Germinal center (tissue), 1 donor: ENCODE results near the gene COL10A1.

Experiments
- DNase-seq: peaks from one replicate; pipeline ENCODE4 v3.0.0; 2012; ENCODE audit warnings: mixed read lengths, low spot score

COL10A1 gene

DNA sequence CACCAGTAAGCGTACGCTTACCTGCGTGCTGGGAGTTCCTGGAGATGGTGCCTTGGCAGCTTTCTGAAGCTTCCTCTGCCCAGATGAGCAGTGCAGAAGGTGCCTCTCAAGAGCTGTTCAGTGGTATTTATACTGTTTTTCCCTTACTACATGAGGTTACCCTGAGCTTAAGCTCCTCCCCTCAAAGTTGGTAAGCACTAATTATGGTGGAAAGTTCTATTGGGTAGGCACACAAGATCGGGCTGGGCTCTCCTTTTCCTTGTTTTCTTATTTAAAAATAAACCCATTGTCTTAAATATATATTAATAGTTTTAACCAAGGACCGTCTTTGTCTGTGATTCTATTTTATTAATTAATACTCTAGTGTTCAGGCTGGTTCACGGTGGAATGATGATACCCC, at the start of gene COL10A1:
Gene COL10A1, minus strand, starts transcription at position 101 of the 400 bp plus-strand sequence. CDS start 640 bp downstream, outside the sequence.
- DNase-seq = no peak

DNA sequence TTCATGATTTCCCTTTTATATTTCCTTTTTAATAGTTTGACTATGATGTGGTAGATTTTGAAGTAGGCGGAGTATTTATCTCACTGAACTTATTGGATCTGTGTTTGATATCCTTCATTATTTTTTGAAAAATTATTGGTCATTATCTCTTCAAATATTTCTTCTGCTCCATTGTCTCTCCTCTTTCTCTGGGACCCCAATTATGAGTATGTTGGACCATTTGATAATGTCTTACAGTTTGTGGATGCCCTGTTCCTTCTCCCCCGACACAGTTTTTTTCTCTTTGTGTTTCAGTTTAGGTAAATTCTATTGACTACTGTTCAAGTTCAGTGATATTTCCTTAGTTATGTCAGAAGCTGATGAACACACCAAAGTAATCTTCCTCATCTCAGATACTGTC, 49.4 kb upstream of the COL10A1 start:
- DNase-seq = no peak

DNA sequence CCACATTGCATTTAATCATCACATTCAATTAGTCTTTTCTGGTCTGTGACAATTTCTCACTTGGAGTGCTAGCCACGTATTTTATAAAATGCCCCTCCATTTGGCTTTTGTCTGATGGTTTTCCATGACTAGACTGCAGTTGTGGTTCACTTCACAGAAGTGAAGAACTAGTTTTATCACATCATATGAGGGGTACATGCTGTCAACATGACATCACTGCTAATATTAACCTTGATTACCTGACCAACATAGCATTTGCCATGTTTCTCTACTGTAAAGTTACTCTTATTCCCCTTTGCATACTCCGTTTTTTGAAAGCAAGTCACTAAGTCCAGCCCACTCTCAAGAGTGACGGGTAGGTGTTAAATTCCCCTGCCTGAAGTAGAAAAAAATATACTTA, 48.0 kb upstream of the COL10A1 start:
- DNase-seq = no peak

DNA sequence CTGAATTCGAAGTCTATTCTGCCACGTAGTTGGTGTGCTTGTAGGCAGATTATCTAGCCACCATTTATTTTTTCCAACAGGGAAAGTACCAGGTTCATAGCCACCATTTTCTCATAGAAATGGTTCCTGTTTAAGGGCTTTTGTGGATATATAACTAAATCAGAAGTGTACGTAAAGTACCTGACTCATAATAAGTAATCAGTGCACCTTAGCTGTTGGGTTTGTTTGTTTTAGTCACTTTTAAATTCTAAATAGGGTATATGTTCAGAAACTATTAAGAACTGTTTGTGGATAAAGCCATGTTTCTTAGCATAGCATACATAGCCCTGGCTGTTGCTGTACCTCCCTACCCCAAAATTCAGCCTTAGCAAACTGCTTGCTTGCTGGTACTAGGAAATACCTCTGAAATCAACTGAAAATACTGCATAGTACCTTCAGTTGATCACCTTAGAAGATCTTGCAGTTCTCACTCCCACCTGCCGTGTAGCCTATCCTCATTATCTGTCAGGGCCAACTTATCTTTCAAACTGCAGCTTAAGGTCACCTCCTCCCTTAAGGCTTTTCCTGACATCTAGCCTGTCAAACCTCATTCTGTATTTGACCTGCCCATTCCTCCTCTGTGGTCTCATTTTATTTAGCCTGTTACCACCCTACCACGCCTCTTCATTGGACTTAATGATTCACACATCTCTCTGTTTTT, 44.6 kb upstream of the COL10A1 start:
- no peak for DNase-seq

DNA sequence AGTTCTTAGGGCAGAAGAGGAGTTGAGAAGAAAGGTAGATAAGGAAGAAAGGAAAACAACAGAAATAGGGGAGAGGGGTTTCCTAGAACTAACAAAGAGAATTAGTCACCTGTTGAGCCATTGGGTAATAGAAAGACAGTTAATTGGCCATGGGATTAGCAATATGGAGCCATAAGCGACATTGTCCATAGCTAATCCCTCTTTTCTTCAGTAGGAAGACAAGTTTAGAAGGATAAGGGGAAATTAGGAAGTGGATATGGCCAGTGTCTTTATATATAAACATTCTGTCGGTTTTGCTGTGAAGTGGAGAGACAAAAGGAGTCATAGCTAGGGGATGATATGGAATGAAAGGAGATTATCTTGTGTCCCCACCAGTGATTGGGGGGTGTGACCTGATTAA, 43.9 kb upstream of the COL10A1 start:
- DNase-seq = no peak

DNA sequence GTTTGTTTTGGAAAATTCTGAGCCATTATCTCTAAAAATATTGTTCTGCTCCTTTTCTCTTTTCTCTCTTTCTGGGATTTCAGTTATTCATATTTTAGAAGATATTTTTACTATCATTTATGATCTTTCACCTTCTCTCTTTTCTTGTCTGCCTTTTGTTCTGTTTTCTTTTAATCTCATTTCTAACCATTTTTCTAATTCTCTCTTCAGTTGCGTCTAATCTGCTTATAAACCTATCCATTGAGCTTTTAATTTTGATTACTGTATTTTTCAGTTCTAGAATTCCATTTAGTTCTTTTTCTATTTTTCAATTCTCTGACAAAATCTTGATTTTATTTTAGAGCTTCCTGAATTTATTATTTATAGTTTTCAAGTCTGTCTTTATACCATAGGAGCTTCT, 42.2 kb upstream of the COL10A1 start:
- no peak for DNase-seq

DNA sequence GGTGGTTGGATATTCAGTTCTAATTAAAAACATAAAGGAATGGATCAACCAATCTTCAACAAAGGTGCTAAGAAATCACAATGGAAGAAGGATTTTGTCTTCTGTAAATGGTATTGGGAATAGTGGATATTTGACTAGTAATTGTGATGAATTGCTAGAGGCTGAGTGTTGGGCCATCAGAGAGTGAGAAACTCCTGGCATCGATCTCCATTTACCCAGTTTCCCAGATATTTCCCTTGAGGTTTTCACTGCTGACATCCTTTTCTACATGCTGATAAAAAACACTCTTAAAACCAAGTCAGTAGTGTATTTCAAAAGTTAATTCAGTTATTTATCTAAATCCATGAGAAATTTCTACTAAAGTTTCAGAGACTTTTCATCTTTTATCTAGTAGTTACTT, 40.4 kb upstream of the COL10A1 start:
- no peak for DNase-seq

DNA sequence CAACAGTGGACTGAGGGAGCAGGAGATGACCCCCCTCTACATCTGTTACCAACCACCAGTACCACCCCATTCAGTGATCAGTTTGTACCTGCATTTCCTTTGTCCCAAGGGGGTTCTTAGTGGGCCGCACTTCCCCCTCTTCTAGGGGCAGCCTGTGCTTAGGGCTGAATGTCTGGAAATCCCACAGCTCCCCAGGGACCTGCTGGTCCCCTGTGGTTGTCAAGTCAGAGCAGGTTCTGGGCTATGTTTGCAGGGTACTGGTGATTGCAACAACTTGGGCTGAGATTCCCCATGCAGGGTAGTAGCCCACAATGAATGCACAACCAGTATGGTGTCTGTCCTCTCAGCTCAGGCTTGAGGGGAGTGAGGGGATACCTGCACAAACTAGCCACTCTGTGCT, 39.7 kb upstream of the COL10A1 start:
- peak; percentile 51 for DNase-seq

DNA sequence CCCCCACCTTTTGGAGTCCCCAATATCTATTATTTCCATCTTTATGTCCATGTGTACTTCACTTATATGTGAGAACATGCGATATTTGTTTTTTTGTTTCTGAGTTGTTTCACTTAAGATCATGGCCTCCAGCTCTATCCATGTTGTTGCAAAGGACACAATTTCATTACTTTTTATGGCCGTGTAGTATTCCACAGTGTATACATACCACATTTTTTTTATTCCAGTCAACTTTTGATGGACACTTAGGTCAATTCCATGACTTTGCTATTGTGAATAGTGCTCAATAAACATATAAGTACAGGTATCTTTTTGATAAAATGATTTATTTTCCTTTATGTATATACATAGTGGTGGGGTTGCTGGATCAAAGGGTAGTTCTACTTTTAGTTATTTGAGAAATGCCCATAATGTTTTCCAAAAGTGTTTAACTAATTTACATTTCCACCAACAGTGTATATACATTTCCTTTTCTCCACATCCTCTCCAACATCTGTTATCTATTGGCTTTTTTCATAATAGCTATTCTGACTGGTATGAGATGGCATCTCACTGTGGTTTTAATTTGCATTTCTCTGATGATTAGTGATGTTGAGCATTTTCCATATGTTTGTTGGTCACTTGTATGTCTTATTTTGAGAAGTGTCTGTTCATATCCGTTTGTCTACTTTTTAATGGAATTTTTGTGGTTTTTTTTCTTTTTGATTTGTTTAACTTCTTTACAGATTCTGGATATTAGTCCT, 34.0 kb upstream of the COL10A1 start:
- no peak for DNase-seq

DNA sequence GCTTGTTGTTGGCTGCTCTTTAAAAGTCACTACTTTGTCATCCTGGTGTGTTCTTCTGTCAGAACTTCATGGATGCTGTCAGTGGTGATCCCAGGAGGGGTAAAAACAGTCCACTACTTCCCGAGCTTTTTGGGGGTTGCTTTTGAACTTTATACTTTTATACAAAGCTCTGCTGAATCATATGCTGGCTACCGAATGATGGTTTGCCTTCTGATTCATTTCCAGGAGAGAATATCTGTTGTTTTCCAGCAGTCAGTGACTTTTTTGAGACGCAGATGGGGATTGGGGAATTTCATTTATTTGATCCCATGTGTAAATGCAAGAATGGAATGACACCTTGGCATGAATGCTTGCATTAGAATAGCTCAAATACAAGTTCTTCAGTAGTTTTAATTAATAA, 32.7 kb upstream of the COL10A1 start:
- no peak for DNase-seq

DNA sequence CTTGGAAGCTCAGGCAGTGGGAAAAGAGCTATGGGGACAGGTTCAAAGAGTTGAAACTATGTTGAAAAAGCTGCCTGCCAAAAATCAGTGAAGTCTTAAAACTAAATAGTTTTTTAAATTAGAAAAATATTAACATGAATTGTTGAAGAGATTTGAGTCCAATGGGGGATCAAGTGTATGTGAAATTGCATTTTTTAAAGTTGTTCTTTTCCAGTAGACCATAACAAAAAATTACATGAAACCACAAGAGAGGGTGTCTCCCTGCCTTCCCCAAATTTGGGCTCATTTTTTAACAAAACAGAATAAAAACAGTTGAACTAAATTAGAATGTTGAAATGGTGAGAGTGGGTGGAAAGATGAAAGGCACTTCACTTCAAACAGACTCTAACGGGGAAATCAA, 31.5 kb upstream of the COL10A1 start:
- DNase-seq = no peak

DNA sequence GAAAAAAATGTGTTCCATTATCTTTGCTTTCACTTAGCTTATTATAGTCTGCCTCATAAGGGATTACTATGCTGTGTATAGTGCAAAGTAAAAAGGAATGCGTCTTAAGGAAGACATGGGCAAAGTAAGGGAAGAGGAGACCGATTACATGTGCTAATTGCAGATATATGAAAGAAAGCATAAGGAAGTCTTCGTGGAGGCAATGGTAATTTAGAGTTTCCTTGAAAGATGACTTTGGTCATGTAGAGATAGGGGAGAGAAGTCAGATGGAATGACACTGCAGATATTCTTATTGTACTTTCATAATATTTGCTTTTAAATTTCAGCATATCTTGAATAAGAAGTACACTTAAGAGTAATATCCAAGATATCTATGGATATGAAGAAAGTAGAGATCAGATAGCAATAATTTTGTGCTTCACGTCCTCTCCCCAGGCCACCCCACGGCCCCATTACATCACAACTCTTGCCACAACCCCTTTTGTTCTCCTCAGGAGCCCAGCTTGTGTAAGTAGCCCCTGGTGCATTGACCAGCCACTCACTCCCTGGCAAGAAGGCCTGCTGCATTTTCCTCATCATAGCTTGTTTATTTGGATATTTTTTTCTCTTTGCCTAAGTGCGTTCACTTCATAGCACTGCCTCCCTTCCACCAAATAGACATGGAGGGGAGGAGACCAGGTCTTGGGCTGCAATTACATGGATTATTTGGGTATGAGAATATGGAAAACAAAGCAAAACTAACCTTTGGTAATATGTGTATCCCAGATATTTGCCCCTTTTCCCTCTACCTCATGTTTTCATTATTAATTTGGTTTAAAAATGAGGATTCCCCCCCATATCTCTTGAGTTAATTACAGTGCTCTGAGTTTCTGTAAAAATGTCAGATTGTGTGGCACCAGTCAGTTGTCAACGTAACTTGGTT, 30.7 kb upstream of the COL10A1 start:
- no peak for DNase-seq

DNA sequence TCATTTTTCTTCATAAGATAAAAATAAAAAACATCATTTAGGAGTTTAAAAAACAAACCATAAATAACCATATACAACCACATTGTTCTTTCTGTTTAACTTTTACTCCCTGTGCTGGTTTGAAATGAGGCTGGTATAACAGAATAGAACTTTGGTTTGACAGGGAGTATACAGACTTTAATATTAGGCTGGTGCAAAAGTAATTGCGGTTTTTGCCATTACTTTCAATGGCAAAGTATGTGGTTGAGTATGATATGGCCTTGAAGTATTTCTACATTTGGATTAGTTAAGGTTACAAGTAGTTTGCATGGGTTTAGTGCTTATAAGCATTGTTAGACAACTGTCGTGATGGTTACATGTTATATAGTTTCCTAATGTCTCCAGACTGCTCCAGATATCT, 29.0 kb upstream of the COL10A1 start:
- DNase-seq = no peak

DNA sequence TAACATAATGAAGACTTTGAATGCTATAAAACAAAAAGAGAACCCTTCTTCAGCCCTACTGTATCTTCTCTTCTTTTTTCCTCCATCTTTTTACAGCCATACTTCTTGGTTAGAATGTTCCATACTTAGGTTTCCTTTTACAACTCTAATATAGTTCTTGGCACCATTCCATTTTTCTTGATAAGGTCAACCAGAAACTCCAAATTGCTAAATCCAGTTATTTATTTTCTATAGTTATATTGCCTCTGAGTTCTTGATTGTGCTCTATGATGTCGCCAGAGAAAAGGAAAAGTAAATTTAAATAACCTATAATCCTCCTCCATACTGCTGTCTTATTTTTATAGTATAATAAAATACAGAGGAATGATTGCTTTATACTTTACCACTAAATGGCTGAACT, 26.7 kb upstream of the COL10A1 start:
- no peak for DNase-seq

DNA sequence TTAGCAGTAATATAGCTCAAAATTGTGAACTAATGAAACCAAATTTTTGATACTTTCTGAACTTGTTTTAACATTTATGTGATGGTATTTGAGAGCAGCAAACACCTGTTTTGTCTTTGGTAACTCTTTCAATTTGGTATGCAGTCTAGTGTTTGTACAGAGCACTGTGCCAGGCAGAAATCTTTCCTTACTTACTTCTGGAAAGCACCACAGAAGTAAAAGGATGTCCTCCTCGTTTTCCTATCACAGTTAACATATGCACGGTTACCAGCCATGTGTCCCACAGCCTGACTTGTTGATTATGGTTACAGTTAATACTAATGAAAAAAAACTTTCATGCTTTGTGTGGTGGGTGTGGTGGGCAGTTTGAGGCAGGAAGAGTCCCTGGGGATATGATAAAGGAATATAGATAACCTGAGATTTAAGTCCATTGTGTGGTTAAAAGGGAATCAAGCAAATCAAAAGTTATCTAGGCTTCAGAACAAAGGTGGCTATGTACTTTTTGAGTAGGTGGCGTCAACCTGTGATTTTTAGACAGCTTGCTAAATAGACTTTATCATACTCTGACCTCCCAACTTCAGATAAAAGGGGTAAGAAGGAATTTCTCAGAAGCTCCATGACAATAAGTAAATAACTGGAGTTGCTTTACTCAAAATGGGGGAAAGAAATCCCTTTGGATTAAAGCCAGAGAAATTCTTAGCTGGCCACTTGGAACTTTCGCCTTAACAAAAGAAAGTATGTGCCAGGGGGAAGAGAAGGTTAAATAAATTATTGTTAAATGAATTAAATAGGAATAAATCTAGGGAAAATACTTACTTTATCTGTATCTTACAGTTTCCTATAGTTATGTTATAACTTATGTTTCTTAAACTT, 20.1 kb upstream of the COL10A1 start:
- DNase-seq = no peak

DNA sequence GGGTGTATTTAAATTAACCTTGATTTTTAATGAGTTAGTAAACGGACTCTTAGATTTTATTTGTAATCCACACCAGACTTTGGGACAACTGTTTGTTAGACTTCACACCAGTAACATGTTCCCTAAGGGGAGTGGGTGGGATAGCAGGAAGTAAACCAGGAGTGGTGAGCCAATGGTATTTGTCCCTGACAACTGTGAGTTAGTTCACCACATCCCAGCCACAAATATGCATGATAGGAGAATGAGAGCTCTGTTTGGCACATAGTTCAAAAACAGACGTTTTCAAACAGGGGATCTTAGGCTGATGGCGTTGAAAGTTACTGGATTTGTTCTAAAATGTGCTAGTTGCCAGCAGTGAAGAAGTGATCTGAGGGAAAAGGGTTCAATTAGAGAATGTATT, 18.7 kb upstream of the COL10A1 start:
- no peak for DNase-seq

DNA sequence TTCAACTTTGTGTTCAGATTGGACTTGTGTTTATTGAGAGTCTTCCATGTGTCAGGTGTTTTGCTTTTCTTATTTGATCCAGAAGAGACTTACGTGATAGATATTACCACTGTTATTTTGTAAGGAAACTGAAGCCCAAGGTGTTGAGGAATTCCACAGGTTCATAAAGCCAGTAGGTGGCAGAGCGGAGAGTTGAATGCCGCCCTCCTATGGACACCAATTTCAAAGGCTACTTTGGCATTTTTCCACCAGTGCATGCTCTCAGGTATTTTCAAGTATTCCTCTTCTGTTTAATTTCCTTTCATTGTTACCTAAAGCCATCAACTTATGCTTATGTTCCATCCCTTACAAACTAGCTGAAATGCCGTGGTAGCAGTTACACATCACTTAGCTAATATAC, 14.0 kb upstream of the COL10A1 start:
- DNase-seq = no peak

DNA sequence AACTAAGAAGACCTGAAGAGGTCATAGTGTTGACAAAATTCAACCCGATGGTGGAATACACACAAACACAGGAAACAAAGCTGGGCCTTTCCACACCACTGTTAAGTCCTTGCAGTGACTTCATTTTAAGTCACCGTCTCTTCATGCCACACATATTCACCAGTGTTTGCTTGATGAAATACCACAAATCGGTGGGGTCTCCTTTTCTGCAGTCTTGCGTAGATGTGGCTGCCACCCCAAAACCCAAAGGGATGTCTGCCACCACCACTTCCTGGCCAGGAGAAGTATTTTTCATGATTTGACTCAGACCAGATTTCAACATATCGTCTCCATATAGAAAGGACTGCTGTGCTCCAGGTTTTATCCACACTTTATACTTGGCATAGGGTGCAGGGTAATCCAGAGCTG, 11.0 kb upstream of the COL10A1 start:
- DNase-seq = no peak

DNA sequence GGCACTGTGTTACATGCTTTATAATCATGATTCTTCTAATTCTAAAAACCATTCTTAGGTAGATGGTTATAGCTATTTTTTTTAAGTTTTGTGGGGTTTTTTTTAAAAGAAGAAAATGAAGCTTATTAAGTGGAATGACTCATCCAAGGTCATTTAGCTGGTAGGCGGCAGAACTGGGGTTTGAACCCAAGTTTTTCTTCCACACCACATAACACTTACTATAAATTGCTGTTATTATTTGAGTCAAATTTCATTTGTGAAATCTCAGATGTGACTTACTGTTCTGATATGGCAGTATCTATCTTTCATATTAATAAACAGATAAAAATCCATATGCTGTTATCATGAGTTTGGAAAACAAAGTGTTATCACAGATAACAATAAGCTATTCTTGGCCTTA, 10.4 kb upstream of the COL10A1 start:
- DNase-seq = no peak

DNA sequence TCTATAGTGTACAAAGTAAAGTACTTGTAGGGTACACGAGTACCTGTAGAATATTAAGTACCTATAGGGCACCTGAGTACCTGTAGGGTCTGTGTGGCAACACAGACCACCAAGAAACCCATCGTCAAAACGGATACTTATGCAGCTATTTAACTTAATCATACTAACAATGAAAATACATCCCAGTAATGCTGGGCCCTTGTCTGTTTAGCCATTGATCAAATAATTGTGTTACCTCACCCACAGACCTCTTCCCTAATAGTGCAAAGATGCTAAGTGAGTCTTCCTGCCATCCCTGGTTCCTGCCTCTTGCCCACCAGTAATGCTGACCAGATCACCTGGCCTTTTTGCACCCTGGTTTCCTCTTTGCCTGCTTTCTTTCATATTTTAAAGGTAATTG, 7.5 kb upstream of the COL10A1 start:
- no peak for DNase-seq

DNA sequence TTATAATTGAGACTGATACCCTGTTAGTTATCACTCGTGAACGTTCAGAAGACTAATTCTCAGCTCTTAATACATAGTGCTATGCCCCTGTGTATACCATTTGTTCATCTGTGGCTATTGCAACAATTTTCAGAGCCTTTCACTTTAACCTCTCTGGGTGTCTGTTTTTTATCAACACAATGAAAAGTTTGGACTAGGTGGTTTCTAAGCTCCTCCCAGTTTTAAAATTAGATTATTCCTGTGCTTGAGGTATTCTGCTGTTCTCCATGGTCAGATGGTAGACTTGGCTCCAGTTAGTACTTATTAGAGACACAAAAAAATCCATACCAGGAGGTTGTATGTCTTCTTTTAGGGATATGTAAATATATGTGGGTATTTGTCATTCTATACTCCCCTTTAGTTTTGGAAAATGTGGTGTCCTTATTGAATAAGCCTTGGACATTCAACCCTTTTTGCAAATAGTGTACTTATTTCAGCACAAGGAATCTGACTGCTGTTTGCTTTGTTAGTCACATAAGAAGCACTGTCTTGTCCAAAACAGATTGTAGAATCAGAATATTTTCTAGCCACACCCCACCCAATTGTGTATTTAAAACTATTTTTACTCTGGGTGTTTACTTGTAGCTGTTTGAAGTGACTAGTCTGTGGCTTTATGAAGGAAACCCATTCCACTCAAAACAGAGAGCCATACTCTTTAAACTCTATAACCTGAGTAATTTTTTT, 2.0 kb upstream of the COL10A1 start:
- DNase-seq = no peak
